HUES48 (cell line): ENCODE measurements around the gene KLF6.
A peak's percentile ranks its signal among the peaks of the same experiment; 100 is the strongest.

Source experiments
- H3K27ac ChIP-seq: one replicate; pipeline ENCODE4 v1.7.0; 2013; ENCODE audit warnings: low read depth, low read length, inconsistent platforms
- H3K27me3 ChIP-seq: 2 replicates; pipeline ENCODE4 v1.6.1; 2013; ENCODE audit warnings: mild to moderate bottlenecking, low read length; ENCODE audit not compliant: control insufficient read depth, insufficient read depth
- H3K36me3 ChIP-seq: 2 replicates; pipeline ENCODE4 v1.6.1; 2013; ENCODE audit warnings: low read length; ENCODE audit not compliant: control insufficient read depth, insufficient read depth
- H3K4me1 ChIP-seq: 2 replicates; pipeline ENCODE4 v1.6.1; 2013; ENCODE audit warnings: mild to moderate bottlenecking, low read length; ENCODE audit not compliant: control insufficient read depth, insufficient read depth
- H3K4me3 ChIP-seq: 2 replicates; pipeline ENCODE4 v1.5.1; 2013; ENCODE audit warnings: mild to moderate bottlenecking, low read depth, low read length
- H3K9ac ChIP-seq: 2 replicates; pipeline ENCODE4 v1.6.1; 2013; ENCODE audit warnings: mild to moderate bottlenecking, low read depth, low read length, moderate library complexity
- H3K9me3 ChIP-seq: 2 replicates; pipeline ENCODE4 v1.6.1; 2013; ENCODE audit warnings: low read length; ENCODE audit not compliant: control insufficient read depth, insufficient read depth

KLF6 gene

GRCh38 chr10:3825862-3826351 lies 40.9 kb upstream of the KLF6 start:
- Histone ChIP-seq H3K4me3 (no peak overlapping the region), H3K9me3 (no peaks in the 10 kb centered on the region), H3K4me1 (peaks cover 15% of the 10 kb centered on the region), H3K27me3 (no peaks in the 10 kb centered on the region), H3K27ac (peak overlapping the region; percentile 74), H3K36me3 (no peaks in the 10 kb centered on the region), H3K9ac (no peak overlapping the region)

- Histone ChIP-seq H3K9me3 (no peaks in the 10 kb centered on the region), H3K4me1 (peaks cover 15% of the 10 kb centered on the region), H3K9ac (no peak overlapping the region), H3K36me3 (no peaks in the 10 kb centered on the region), H3K27ac (peak overlapping the region; percentile 74), H3K4me3 (no peak overlapping the region), H3K27me3 (no peaks in the 10 kb centered on the region)
These were observed 40.2 kb upstream of the KLF6 start for GRCh38 chr10:3825244-3825643.

- Histone ChIP-seq H3K4me3 (no peak overlapping the region), H3K9ac (no peak overlapping the region), H3K9me3 (no peaks in the 10 kb centered on the region), H3K4me1 (no peaks in the 10 kb centered on the region; the same call in 1 of the 2 replicates), H3K27me3 (no peaks in the 10 kb centered on the region), H3K36me3 (no peaks in the 10 kb centered on the region), H3K27ac (peak overlapping the region; percentile 52)
These were observed 37.7 kb upstream of the KLF6 start for GRCh38 chr10:3822541-3823330.

- Histone ChIP-seq H3K27ac (no peak overlapping the region), H3K4me3 (no peak overlapping the region), H3K9ac (no peak overlapping the region), H3K36me3 (no peaks in the 10 kb centered on the region), H3K27me3 (no peaks in the 10 kb centered on the region), H3K4me1 (no peaks in the 10 kb centered on the region; the same call in 1 of the 2 replicates), H3K9me3 (no peaks in the 10 kb centered on the region)
These were observed 35.2 kb upstream of the KLF6 start for GRCh38 chr10:3820255-3820654.

GRCh38 chr10:3816995-3817394 lies 32.0 kb upstream of the KLF6 start:
- Histone ChIP-seq H3K27me3 (no peaks in the 10 kb centered on the region), H3K9ac (no peak overlapping the region), H3K27ac (no peak overlapping the region), H3K4me3 (no peak overlapping the region), H3K4me1 (no peaks in the 10 kb centered on the region), H3K36me3 (no peaks in the 10 kb centered on the region), H3K9me3 (no peaks in the 10 kb centered on the region)

- Histone ChIP-seq H3K4me1 (no peaks in the 10 kb centered on the region; the same call in 1 of the 2 replicates), H3K36me3 (no peaks in the 10 kb centered on the region), H3K4me3 (no peak overlapping the region), H3K27ac (no peak overlapping the region), H3K27me3 (no peaks in the 10 kb centered on the region), H3K9ac (no peak overlapping the region), H3K9me3 (no peaks in the 10 kb centered on the region)
These were observed 29.8 kb upstream of the KLF6 start for GRCh38 chr10:3814838-3815220.

- Histone ChIP-seq H3K27ac (no peak overlapping the region), H3K4me3 (no peak overlapping the region), H3K9me3 (no peaks in the 10 kb centered on the region), H3K9ac (no peak overlapping the region), H3K4me1 (no peaks in the 10 kb centered on the region; the same call in 1 of the 2 replicates), H3K27me3 (no peaks in the 10 kb centered on the region), H3K36me3 (no peaks in the 10 kb centered on the region)
These were observed 29.2 kb upstream of the KLF6 start for GRCh38 chr10:3813986-3814837.

- no peaks in the 10 kb centered on the region for H3K9me3 ChIP-seq
- H3K4me1 ChIP-seq, result no peaks in the 10 kb centered on the region; the same call in 1 of the 2 replicates
- no peak overlapping the region for H3K27ac ChIP-seq
- no peaks in the 10 kb centered on the region for H3K36me3 ChIP-seq
- no peak overlapping the region for H3K9ac ChIP-seq
- no peaks in the 10 kb centered on the region for H3K27me3 ChIP-seq
- no peak overlapping the region for H3K4me3 ChIP-seq
These were observed 28.3 kb upstream of the KLF6 start for GRCh38 chr10:3813267-3813666.

- Histone ChIP-seq H3K9me3 (no peaks in the 10 kb centered on the region), H3K27me3 (no peaks in the 10 kb centered on the region), H3K9ac (no peak overlapping the region), H3K4me1 (no peaks in the 10 kb centered on the region; the same call in 1 of the 2 replicates), H3K27ac (no peak overlapping the region), H3K36me3 (no peaks in the 10 kb centered on the region), H3K4me3 (no peak overlapping the region)
These were observed 27.1 kb upstream of the KLF6 start for GRCh38 chr10:3812141-3812540.

GRCh38 chr10:3811291-3811870 lies 26.4 kb upstream of the KLF6 start:
- no peaks in the 10 kb centered on the region for H3K27me3 ChIP-seq
- no peak overlapping the region for H3K9ac ChIP-seq
- no peak overlapping the region for H3K4me3 ChIP-seq
- H3K9me3 ChIP-seq, result no peaks in the 10 kb centered on the region
- no peaks in the 10 kb centered on the region; the same call in 1 of the 2 replicates for H3K4me1 ChIP-seq
- no peaks in the 10 kb centered on the region for H3K36me3 ChIP-seq
- H3K27ac ChIP-seq, result peak overlapping the region; percentile 9
